Suppressor macrophage (primary cell): ENCODE measurements around the gene RIC1.
"Not testable (repeated sequence)": the region's sequence is repeated elsewhere in the genome, so short reads cannot be mapped to it uniquely, and the experiment has no call there.

Experiments used
- DNase-seq, 4 experiments: peaks; one replicate each; pipeline ENCODE4 v3.0.0-alpha.2; 2020 to 2022

Gene RIC1

GRCh38 chr9:5790923-5791322 lies 162.0 kb downstream of the RIC1 start:
- DNase-seq = peak in 1 of 4 experiments; percentile 7

GRCh38 chr9:5791870-5792269 lies 163.0 kb downstream of the RIC1 start:
- DNase-seq = no peak

DNA sequence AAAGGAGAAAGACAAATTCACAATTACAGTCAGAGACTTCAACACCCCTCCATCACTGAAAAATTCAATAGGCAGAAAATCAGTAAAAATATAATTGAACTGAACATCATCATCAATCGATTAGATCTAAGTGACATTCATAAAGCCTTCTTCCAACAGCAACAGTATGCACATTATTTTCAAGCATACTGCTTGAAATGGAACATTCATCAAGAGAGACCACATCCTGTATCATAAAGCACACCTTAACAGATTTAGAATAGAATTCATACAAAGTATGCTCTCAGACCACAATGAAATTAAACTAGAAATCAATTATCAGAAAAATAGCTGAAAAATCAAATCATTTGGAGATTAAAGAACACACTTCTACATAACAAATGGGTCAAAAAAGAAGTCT lies 164.9 kb downstream of the RIC1 start:
- no peak for DNase-seq

DNA sequence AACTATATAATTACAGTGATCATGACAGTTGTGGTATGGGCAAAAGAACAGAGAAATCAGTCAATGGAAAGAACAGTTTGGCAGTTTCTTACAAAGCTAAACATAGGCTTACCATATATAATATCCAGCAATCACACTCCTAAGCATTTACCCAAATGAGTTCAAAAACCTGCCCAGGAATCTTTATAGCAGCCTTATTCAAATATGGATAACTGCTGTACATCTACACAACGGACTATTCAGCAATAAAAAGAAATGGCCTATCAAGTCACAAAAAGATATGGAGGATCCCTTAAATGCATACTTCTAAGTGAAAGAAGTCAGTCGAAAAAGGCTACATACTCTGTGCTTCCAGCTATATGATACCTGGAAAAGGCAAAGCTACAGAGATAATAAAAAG lies 167.4 kb downstream of the RIC1 start:
- DNase-seq = no peak

- DNase-seq = no peak
Measured at GRCh38 chr9:5798581-5798980, 169.7 kb downstream of the RIC1 start.

DNA sequence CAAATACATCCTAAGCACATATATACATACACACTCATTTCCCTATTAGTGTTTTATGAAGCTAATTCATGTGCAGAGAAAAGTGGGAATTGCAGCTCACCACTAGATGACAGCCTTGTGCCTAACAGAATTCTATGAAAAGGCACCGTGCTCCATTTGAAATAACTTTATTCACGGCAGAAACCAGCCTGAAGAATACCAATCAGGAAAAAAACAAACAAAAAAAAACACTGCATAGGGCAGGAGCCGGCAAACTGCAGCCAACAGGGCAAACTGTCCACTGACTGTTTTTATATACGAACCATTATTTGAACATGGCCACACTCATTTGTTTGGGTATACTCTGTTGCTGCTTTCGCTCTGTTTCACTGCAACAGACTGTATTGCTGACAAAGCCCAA lies 170.4 kb downstream of the RIC1 start:
- DNase-seq = peak in 3 of 4 experiments; percentile 19 to 45 (median 26)

DNA sequence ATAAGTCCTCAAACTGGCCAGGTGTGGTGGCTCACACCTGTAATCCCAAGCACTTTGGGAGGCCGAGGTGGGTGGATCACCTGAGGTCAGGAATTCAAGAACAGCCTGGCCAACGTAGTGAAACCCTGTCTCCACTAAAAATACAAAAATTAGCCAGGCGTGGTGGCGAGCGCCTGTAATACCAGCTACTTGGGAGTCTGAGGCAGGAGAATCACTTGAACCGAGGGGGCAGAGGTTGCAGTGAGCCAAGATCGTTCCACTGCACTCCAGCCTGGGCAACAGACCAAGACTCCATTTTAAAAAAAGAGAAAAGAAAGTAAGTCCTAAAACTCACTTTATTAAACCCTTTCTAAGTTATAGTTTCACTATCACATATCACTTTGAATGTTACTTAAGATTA lies 171.5 kb downstream of the RIC1 start:
- not testable (repeated sequence) for DNase-seq

DNA sequence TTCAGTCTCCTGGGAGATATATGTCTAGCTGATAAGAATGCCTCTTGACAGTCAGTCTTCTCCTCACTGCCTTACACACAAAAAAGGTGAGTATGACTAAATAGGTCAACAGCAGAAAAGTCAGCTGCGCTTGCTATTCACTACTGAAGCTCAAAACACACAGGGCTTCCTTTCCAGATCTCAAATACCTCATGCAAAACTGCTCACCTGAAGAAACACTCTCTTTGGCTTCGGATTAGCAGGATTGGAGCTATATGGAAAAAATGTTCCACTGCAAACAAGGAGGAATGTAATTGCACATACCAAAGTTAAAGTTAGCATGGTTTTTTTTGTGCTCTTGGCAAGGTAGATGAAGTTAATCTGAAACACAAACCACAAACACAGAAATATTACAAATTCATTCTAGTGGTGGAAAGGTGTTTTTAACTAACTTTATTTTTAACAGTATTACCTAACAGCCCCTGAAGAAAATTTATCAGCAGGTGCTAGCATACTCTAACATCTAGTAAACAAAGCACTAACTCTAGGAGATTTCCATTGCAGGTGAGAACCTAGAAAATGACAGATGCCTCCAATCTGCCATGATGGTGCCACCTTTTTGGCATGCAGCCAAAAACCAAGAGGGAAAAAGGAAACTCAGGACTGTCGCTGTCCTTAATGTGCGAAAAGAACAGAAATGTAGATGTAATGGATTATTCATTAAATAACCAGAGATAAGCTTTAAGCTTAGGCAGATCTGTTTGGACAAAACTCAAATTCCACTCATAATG lies 172.2 kb downstream of the RIC1 start:
- DNase-seq = no peak

GRCh38 chr9:5801739-5802113 lies 172.8 kb downstream of the RIC1 start:
- DNase-seq = no peak

GRCh38 chr9:5805478-5805877 lies 176.6 kb downstream of the RIC1 start:
- no peak for DNase-seq

GRCh38 chr9:5811751-5812150 lies 182.8 kb downstream of the RIC1 start:
- DNase-seq = no peak

DNA sequence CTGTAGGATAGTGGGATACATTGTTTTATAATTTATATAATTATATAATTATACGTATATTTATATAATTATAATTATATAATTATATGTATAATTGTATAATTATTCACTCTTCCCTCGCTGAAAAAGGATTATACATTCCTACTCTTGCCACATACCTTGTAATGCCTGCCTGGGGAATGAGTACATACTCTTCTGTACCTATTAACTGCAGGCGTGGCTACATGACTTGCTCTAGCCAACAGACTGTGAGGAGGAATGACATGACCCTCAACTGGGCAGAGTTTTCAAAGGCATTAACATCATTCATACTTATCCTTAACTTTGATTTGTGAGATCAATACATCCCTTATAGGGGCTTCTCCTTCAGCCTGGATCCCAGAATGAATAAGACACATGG lies 184.9 kb downstream of the RIC1 start:
- DNase-seq = no peak

DNA sequence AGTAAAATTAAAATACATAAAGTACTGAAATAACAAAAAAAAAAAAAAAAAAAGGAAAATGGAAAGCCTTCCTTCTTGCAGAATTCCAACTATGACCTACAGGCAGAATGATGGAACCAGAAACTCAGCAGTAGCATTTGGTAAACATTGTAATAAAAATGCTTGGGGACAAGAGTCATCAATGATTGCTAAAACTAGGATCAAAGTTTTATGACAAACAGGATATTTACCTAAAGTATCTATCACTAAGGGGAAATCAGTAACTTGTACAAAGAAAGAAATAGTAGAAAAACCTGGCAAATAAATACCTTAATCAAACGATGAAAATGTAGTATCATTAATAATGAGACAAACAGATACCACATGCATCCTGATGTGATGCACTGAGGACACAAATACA lies 186.6 kb downstream of the RIC1 start:
- no peak for DNase-seq

- peak in 2 of 4 experiments; percentile 19 to 36 for DNase-seq
Measured at GRCh38 chr9:5817862-5818261, 189.0 kb downstream of the RIC1 start.

DNA sequence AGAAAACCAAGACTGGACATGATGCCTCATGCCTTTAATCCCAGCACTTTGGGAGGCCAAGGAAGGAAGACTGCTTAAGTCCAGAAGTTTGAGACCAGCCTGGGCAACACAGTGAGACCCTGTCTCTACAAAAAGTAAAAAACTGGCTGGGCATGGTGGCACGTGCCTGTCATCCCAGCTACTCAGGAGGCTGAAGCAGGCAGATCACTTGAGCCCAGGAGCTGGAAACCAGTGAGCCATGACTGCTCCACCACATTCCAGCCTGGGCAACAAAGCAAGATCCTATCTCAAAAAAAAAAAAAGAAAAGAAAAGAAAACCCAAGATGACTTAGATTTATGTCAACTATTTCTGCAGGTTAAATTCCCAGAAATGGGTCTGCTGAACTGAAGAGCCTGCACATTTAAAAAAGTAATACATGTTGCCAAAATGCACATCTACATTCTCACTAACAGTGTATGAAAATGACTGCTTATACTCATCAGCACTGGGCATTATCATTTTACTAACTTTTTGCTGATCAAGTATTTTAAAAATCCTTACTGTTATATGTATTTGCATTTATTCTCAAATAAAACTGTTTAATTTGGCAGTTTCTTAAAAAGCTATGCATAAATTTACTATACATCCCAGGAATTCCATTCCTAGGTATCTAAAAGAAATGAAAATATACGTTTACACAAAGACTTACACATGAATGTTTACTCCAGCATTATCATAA lies 189.7 kb downstream of the RIC1 start:
- no peak for DNase-seq

- no peak for DNase-seq
Measured at GRCh38 chr9:5819174-5819573, 190.3 kb downstream of the RIC1 start.

GRCh38 chr9:5820425-5820824 lies 191.5 kb downstream of the RIC1 start:
- DNase-seq = no peak

DNA sequence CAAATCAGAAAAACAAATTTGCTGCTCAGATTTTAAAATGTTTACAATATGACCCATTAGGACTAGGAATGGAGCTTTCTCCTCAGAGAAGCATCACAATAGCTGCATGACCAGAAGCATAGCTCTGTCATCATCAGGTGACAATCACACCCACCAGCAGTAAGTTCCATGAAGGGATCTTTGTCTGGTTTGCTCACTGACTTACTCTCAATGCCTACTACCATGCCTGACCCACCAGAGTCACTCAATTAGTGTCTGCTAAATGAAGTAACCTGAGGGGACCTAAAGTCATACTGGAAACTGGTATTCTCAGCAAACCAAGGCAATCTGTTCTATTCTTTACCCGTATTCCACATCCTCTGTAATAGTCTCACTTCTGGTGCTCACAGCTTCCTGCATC lies 196.3 kb downstream of the RIC1 start:
- peak; percentile 34 to 63 (median 58) for DNase-seq
